Astrocyte of the spinal cord (primary cell): Measurements from ENCODE around the gene RAPGEF5.

ENCODE experiments used
- DNase-seq: peaks from one replicate; pipeline ENCODE4 v3.0.0; 2011; ENCODE audit warnings: low read depth, low spot score
- H3K4me3 ChIP-seq: 2 replicates; pipeline ENCODE4 v1.5.1; 2011; ENCODE audit warnings: low read depth, mild to moderate bottlenecking, low read length, moderate library complexity
- in situ Hi-C: cut with HindIII; loops from 2 replicates; pipeline ENCODE4 v1.10.0; 2017; ENCODE audit warnings: low sequenced_read_pairs
- TF ChIP-seq, protein P1 (sequence below): IDR thresholded peaks from 2 replicates; pipeline ENCODE4 v1.5.1; 2012; ENCODE audit warnings: low read depth, mild to moderate bottlenecking, low read length, inconsistent platforms

The RAPGEF5 gene

DNA sequence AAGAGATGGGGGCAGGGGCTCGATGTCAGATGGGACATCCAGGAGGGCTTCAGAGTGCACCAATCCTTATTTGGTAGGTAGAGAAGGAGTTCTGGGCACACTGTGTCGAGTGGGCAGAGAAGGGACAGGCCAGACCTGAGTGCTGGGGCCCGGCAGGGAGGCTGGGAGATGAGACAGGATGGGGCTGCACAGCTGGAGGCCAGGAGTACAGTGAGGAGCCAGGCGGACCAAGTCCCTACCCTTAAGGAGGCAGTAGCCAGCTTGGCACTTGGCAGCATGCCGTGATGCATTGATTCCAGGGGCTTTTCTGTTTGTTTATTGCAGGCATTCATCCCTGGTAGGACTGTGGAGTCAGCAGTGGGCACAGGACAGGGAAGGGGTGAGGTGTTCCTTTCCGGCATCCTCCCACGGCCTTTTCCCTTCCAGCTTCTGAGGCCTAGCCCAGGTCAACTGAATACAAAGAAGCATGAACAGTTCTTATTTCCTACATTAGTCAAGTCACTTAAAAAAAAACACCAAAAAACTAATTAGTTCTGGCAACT is 242.4 kb downstream of the RAPGEF5 start:
- TF ChIP-seq, protein P1, sequence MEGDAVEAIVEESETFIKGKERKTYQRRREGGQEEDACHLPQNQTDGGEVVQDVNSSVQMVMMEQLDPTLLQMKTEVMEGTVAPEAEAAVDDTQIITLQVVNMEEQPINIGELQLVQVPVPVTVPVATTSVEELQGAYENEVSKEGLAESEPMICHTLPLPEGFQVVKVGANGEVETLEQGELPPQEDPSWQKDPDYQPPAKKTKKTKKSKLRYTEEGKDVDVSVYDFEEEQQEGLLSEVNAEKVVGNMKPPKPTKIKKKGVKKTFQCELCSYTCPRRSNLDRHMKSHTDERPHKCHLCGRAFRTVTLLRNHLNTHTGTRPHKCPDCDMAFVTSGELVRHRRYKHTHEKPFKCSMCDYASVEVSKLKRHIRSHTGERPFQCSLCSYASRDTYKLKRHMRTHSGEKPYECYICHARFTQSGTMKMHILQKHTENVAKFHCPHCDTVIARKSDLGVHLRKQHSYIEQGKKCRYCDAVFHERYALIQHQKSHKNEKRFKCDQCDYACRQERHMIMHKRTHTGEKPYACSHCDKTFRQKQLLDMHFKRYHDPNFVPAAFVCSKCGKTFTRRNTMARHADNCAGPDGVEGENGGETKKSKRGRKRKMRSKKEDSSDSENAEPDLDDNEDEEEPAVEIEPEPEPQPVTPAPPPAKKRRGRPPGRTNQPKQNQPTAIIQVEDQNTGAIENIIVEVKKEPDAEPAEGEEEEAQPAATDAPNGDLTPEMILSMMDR: no peak
- in situ Hi-C loops: no loop called here
- H3K4me3 ChIP-seq: no peak overlapping the region
- no peak for DNase-seq

DNA sequence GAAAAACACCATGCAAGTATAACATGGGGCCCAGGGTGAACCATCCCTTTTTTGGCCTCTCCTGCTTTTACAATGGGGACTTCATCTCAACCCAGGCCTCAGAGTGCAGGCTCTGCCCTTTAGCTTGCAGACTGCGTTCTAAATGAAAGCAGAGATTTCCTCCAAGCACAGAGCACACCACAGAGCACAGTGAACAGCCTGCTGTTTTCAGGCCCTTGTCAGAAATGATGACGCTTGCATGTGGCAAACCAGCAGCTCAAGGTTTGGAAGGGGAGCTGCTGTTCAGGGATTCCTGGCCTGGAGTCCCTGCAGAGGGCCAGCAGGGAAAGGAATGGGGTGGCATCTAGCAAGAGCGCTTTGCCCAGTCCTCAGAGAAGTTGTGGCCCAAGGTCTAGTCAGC is 243.9 kb downstream of the RAPGEF5 start:
- no peak overlapping the region for H3K4me3 ChIP-seq
- in situ Hi-C loops: no loop called here
- TF ChIP-seq, protein P1: no peak
- no peak for DNase-seq

DNA sequence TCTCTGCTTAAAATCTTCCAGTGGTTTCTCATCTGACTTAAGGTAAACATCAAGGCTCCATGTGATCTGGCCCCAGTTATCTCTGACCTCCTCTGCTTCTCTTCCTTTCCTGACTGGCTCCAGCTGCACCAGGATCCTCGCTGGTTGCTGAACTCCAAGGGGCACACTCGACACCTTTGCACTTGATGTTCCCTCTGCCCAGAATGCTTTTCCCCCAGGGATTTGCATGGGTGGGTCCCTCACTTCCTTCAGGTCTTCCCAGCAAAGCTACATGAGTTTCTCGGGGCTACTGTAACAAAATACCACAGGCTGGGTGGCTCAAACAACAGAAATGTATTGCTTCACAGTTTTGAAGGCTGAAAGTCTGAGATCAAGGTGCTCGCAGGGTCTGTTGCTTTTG is 245.3 kb downstream of the RAPGEF5 start:
- TF ChIP-seq, protein P1: no peak
- H3K4me3 ChIP-seq: no peak overlapping the region
- in situ Hi-C loops: no loop called here
- no peak for DNase-seq

DNA sequence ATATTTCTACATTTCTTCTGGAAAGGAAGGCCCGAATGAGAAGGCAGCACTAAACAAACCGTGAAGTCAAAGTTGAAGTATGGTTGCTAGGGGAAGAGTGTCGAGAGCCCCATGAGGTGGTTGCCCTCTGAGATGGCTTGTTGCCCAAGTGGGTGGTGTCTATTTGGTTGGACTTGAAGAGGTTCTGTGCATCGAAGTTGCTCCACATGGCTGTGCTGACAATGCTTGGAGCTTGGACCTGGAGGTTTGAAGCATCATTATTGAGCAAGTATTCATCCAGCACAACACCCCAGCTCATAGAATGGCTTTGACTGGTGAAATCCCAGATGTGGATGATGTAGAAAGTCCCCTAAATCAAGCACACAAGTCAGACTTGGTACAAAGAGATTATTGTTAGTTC is 246.1 kb downstream of the RAPGEF5 start:
- no peak for DNase-seq
- H3K4me3 ChIP-seq: no peak overlapping the region
- TF ChIP-seq, protein P1: no peak
- in situ Hi-C loops: no loop called here

DNA sequence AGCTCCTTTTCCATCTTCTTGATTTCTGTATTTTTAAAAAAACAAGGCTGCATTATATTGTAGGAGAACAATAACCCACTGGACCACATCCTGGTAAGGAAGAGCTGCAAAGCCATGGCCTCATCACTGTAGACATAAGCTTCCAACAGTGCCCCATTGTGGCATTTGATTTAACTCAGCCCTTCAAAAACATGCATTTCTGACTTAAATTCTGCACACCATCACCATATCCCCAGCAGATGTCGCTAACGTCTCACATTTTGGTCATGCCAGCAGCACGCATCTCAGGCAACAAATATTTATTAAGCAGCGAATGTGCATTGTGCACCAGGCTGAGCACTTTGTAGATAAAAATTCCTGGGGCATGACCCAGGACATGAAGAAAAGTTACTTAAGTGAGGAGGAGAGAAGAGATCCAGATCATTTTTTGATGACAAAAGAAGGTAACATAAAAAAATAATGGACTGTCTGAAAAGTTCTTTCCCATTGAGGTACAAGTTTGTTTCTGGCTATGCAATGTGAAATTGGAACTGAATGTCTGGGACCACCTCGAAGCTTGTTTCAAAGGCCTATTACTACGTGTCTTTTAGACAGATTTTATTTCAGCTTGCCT is 246.6 kb downstream of the RAPGEF5 start:
- in situ Hi-C loops: no loop called here
- H3K4me3 ChIP-seq: no peak overlapping the region
- TF ChIP-seq, protein P1: peak; percentile 71
- peak; percentile 84 for DNase-seq

DNA sequence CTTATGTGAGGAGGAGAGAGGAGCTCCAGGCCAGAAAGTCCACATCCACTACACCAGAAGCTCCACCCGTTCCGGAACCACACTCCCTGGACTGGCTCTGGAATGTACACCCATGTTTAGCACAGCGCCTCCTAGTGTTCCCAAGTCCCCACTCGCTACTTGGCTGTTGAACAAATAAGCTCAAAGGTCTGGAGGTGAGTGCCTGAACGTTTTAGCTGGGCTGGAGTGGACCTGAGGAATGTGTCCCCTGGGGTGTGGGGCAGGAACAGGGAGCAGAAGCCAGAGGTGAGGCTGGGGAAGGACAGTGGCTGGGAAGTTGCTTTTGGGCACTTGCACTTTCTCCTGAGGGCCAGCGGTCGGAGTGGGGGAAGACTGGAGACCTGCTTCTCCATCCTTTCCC is 247.2 kb downstream of the RAPGEF5 start:
- DNase-seq: no peak
- H3K4me3 ChIP-seq: no peak overlapping the region
- TF ChIP-seq, protein P1: peak; percentile 51
- in situ Hi-C loops: no loop called here
